SU-DHL-6 (cell line): ENCODE measurements around the gene ARL15.

Experiments used
- H2AFZ ChIP-seq: fragments of 200-600 bp; sonication (generic); 2 replicates; pipeline ENCODE4 v1.6.1; 2014; ENCODE audit warnings: low read depth, mild to moderate bottlenecking, moderate library complexity, mixed read lengths, antibody characterized with exemption, low read length; ENCODE audit not compliant: severe bottlenecking
- H3F3A ChIP-seq: fragments of 200-600 bp; shearing (Covaris generic); 2 replicates; pipeline ENCODE4 v1.6.0; 2016; ENCODE audit warnings: antibody characterized with exemption, mild to moderate bottlenecking; ENCODE audit not compliant: insufficient read depth
- H3K27ac ChIP-seq: fragments of 200-600 bp; sonication (generic); 2 replicates; pipeline ENCODE4 v1.5.1; 2016; ENCODE audit warnings: low read depth, mild to moderate bottlenecking, low read length, moderate library complexity, mixed read lengths
- H3K27me3 ChIP-seq: fragments of 200-600 bp; sonication (generic), shearing (Covaris generic); 2 replicates; pipeline ENCODE4 v1.6.0; 2014; ENCODE audit warnings: mild to moderate bottlenecking, low read length
- H3K36me3 ChIP-seq: fragments of 200-600 bp; sonication (generic); 2 replicates; pipeline ENCODE4 v1.6.1; 2014; ENCODE audit warnings: mild to moderate bottlenecking, low read length, mixed read lengths
- H3K4me2 ChIP-seq: fragments of 300-600, 200-600 bp; shearing (Covaris generic), sonication (generic); 2 replicates; pipeline ENCODE4 v1.6.0; 2014; ENCODE audit warnings: low read length, low read depth, mild to moderate bottlenecking; ENCODE audit not compliant: poor library complexity, severe bottlenecking
- H3K4me3 ChIP-seq: fragments of 200-600 bp; sonication (generic); 2 replicates; pipeline ENCODE4 v1.5.1; 2014; ENCODE audit warnings: antibody characterized with exemption, low read length, mild to moderate bottlenecking, mixed read lengths; ENCODE audit not compliant: insufficient read depth, poor library complexity, severe bottlenecking
- H3K79me2 ChIP-seq: fragments of 200-600 bp; sonication (generic); 2 replicates; pipeline ENCODE4 v1.6.1; 2014; ENCODE audit warnings: mild to moderate bottlenecking, low read length, moderate library complexity; ENCODE audit not compliant: insufficient read depth
- H3K9ac ChIP-seq: fragments of 200-600 bp; sonication (generic); 2 replicates; pipeline ENCODE4 v1.7.0; 2014; ENCODE audit warnings: mild to moderate bottlenecking, low read length
- H3K9me2 ChIP-seq: fragments of 200-600 bp; sonication (generic); replicated peaks from 2 replicates; pipeline ENCODE4 v1.6.1; 2014; ENCODE audit warnings: low read length; ENCODE audit not compliant: insufficient read depth
- H3K9me3 ChIP-seq: fragments of 200-600 bp; sonication (generic); 2 replicates; pipeline ENCODE4 v1.6.1; 2014; ENCODE audit warnings: low read length, mixed read lengths; ENCODE audit not compliant: insufficient read depth
- H4K20me1 ChIP-seq: fragments of 200-600 bp; sonication (generic); 2 replicates; pipeline ENCODE4 v1.6.1; 2014; ENCODE audit warnings: low read depth, mild to moderate bottlenecking, antibody characterized with exemption, low read length, moderate library complexity, mixed read lengths
- CTCF ChIP-seq: fragments of 200-600 bp; sonication (generic); IDR thresholded peaks from one replicate; pipeline ENCODE4 v1.5.1; 2017; ENCODE audit warnings: antibody characterized with exemption, mild to moderate bottlenecking, low read length, moderate library complexity; ENCODE audit not compliant: insufficient read depth, poor library complexity, severe bottlenecking
- EZH2phosphoT487 ChIP-seq: fragments of 200-600 bp; sonication (generic), shearing (Covaris generic); conservative IDR thresholded peaks from 2 replicates; pipeline ENCODE4 v1.6.1; 2018; ENCODE audit warnings: mild to moderate bottlenecking, antibody characterized with exemption, low read length, moderate library complexity, mixed read lengths

ARL15 gene

GRCh38 chr5:54159153-54159892, 151.1 kb downstream of the ARL15 start:
- peaks cover 2% of the 10 kb centered on the region; the same call in 1 of the 2 replicates for H3K36me3 ChIP-seq
- H3K79me2 ChIP-seq, result no peaks in the 10 kb centered on the region
- no peak overlapping the region for H2AFZ ChIP-seq
- TF ChIP-seq EZH2phosphoT487 (no peak), CTCF (no peak)
- H3K4me3 ChIP-seq, result no peak overlapping the region
- no peaks in the 10 kb centered on the region for H3K27me3 ChIP-seq
- no peak overlapping the region for H3K9ac ChIP-seq
- H3K4me2 ChIP-seq, result no peak overlapping the region
- no peaks in the 10 kb centered on the region for H3K9me3 ChIP-seq
- no peaks in the 10 kb centered on the region for H3K9me2 ChIP-seq
- H3K27ac ChIP-seq, result no peak overlapping the region
- H3F3A ChIP-seq, result no peaks in the 10 kb centered on the region
- H4K20me1 ChIP-seq, result no peaks in the 10 kb centered on the region

- H3K4me3 ChIP-seq, result no peak overlapping the region
- H3K79me2 ChIP-seq, result no peaks in the 10 kb centered on the region
- no peaks in the 10 kb centered on the region for H3K9me3 ChIP-seq
- H3K9ac ChIP-seq, result no peak overlapping the region
- no peak overlapping the region for H3K27ac ChIP-seq
- H3K27me3 ChIP-seq, result no peaks in the 10 kb centered on the region
- H3K36me3 ChIP-seq, result peaks cover 3% of the 10 kb centered on the region; the same call in 1 of the 2 replicates
- H4K20me1 ChIP-seq, result no peaks in the 10 kb centered on the region
- no peaks in the 10 kb centered on the region for H3F3A ChIP-seq
- no peak overlapping the region for H2AFZ ChIP-seq
- TF ChIP-seq CTCF (no peak), EZH2phosphoT487 (no peak)
- no peak overlapping the region for H3K4me2 ChIP-seq
- H3K9me2 ChIP-seq, result no peaks in the 10 kb centered on the region
These were observed 153.8 kb downstream of the ARL15 start for GRCh38 chr5:54156577-54156976.

- Histone ChIP-seq H3K9me2 (no peaks in the 10 kb centered on the region), H3K4me3 (no peak overlapping the region), H3K36me3 (peaks cover 3% of the 10 kb centered on the region; the same call in 1 of the 2 replicates), H3K27ac (no peak overlapping the region), H3K9me3 (no peaks in the 10 kb centered on the region), H4K20me1 (no peaks in the 10 kb centered on the region), H2AFZ (no peak overlapping the region), H3K27me3 (no peaks in the 10 kb centered on the region), H3K9ac (no peak overlapping the region), H3F3A (no peaks in the 10 kb centered on the region), H3K4me2 (no peak overlapping the region), H3K79me2 (no peaks in the 10 kb centered on the region)
- TF ChIP-seq EZH2phosphoT487 (no peak), CTCF (no peak)
These were observed 159.5 kb downstream of the ARL15 start for GRCh38 chr5:54150841-54151240.
